Testis (tissue), 2 donors: ENCODE results near the gene SDK1.

Experiments
- POLR2A ChIP-seq: fragments of 450-650 bp; IDR thresholded peaks from one replicate; pipeline ENCODE4 v1.6.1; 2017; ENCODE audit warnings: antibody characterized with exemption, mild to moderate bottlenecking, moderate library complexity
- TF ChIP-seq, protein P1 (sequence below), 3 experiments: fragments of 450-650 bp in 2 of 3; fragments of 200-600 bp in 1 of 3; sonication (generic) in 1 of 3; IDR thresholded peaks; one replicate each; pipeline ENCODE4 v1.5.1; 2016 to 2019; ENCODE audit warnings: antibody characterized with exemption in 3 of 3, mild to moderate bottlenecking in 2 of 3, moderate library complexity in 1 of 3

DNA sequence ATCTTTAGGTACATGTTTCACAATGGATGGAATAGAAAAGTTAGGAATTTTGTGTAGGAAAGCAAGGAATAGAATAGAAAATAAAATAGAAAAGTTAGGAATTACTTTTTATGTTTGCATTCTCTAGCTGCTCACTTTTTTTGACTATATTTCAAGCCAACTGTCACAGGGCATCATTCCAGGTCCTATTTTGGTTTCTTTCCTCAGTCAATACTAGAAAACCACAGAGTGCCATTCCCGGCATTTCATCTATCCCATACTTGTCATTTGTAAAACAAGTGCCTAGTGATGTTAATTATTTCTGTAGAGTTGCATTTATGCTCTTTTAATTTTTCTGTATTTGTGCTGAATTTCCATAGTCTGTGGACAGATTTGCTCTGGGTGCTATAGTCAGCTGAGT lies 66.2 kb downstream of the SDK1 start:
- TF ChIP-seq, protein P1, sequence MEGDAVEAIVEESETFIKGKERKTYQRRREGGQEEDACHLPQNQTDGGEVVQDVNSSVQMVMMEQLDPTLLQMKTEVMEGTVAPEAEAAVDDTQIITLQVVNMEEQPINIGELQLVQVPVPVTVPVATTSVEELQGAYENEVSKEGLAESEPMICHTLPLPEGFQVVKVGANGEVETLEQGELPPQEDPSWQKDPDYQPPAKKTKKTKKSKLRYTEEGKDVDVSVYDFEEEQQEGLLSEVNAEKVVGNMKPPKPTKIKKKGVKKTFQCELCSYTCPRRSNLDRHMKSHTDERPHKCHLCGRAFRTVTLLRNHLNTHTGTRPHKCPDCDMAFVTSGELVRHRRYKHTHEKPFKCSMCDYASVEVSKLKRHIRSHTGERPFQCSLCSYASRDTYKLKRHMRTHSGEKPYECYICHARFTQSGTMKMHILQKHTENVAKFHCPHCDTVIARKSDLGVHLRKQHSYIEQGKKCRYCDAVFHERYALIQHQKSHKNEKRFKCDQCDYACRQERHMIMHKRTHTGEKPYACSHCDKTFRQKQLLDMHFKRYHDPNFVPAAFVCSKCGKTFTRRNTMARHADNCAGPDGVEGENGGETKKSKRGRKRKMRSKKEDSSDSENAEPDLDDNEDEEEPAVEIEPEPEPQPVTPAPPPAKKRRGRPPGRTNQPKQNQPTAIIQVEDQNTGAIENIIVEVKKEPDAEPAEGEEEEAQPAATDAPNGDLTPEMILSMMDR (IDR thresholded peaks at IDR 0.05), result no peak
- no peak for TF ChIP-seq POLR2A
